Naive thymus-derived CD8-positive, alpha-beta T cell (primary cell): Measurements from ENCODE around the gene RBM8A. TPM values are rescaled to one million over a fixed set of nuclear protein-coding genes. Genes with fewer than 3 reads are reported as not detected.
"Not testable (repeated sequence)": the region's sequence is repeated elsewhere in the genome, so short reads cannot be mapped to it uniquely, and the experiment has no call there.

Experiments
- ATAC-seq, 2 donors: fragments of 150-1000 bp; cut with Tn5 transposase in 1 of 2; sonication (Bioruptor Pico), chemical (Tn5 transposase) in 1 of 2; 1 replicate in 1 of 2; 2 replicates in 1 of 2; pipeline ENCODE4 v1.10.0; 2021; ENCODE audit warnings: mild to moderate bottlenecking in 2 of 2, moderate library complexity in 2 of 2
- POLR2A ChIA-PET: fragments of 350-600 bp; sonication (Branson Sonifier 250); formaldehyde crosslinking; loops from one replicate; lab custom pipeline; 2021; ENCODE audit warnings: antibody characterized with exemption; lab: Charles Lee
- DNase-seq, 10 donors: peaks; one replicate each; pipeline versions ENCODE4 v3.0.0 to v3.0.0-alpha.2; 2020 to 2022
- H3K27ac Mint-ChIP-seq, 10 donors: one replicate each; pipeline ENCODE4 v1.8.0; 2020 to 2022; ENCODE audit warnings: mild to moderate bottlenecking in 10 of 10, mixed read lengths in 10 of 10, moderate library complexity in 4 of 10, inconsistent platforms in 1 of 10
- H3K27me3 Mint-ChIP-seq, 5 donors: one replicate each; pipeline ENCODE4 v1.8.0; 2021 to 2022; ENCODE audit warnings: mixed read lengths in 5 of 5
- H3K36me3 Mint-ChIP-seq, 3 donors: one replicate each; pipeline ENCODE4 v1.8.0; 2020 to 2022; ENCODE audit warnings: mixed read lengths in 3 of 3, mild to moderate bottlenecking in 2 of 3, inconsistent platforms in 1 of 3
- H3K4me1 Mint-ChIP-seq, 4 donors: one replicate each; pipeline ENCODE4 v1.8.0; 2021 to 2022; ENCODE audit warnings: mixed read lengths in 4 of 4
- H3K4me3 Mint-ChIP-seq, 10 donors: one replicate each; pipeline ENCODE4 v1.8.0; 2020 to 2022; ENCODE audit warnings: mild to moderate bottlenecking in 10 of 10, mixed read lengths in 10 of 10, moderate library complexity in 6 of 10, inconsistent platforms in 1 of 10
- H3K9me3 Mint-ChIP-seq, 9 donors: one replicate each; pipeline ENCODE4 v1.8.0; 2020 to 2022; ENCODE audit warnings: mixed read lengths in 9 of 9, mild to moderate bottlenecking in 3 of 9, inconsistent platforms in 1 of 9, moderate library complexity in 1 of 9
- polyA plus RNA-seq, 3 donors: library from polyadenylated mRNA; unstranded; fragments of 300-500 nt; fragmentation: Illumina TruSeq; gene quantifications; one replicate each; pipeline ENCODE4 v1.2.3, GENCODE V29; 2021
- total RNA-seq, 8 experiments: library from RNA in 2 of 8; stranded (reverse) in 2 of 8; gene quantifications; one replicate each; pipeline ENCODE4 v1.2.3 and lab custom pipeline; 2021 to 2026

The RBM8A gene
- total and polyA plus RNA-seq, 5 experiments from 2014 or later, result 127 to 191 (median 138) TPM

GRCh38 chr1:145936247-145936646 is 9.0 kb upstream of the RBM8A start:
- peaks cover 4 to 24% (median 18%) of the 10 kb centered on the region in 4 donors for H3K4me1 Mint-ChIP-seq
- peaks cover 3 to 69% (median 10%) of the 10 kb centered on the region in 3 donors for H3K36me3 Mint-ChIP-seq

GRCh38 chr1:145935708-145936107 is 8.4 kb upstream of the RBM8A start:
- peaks cover 4 to 24% (median 21%) of the 10 kb centered on the region in 4 donors for H3K4me1 Mint-ChIP-seq
- DNase-seq (no peak), ATAC-seq (no peak)
- peak overlapping the region in 6 of 10 donors; percentile 3 to 89 (median 46) for H3K27ac Mint-ChIP-seq
- no peaks in the 10 kb centered on the region for H3K27me3 Mint-ChIP-seq
- no peaks in the 10 kb centered on the region for H3K9me3 Mint-ChIP-seq
- H3K36me3 Mint-ChIP-seq, result peaks cover 3 to 68% (median 10%) of the 10 kb centered on the region in 3 donors
- no peak overlapping the region for H3K4me3 Mint-ChIP-seq
- POLR2A ChIA-PET, result interaction anchor here (1.1 to 1.5 kb wide), 4 partner anchors 8 to 28 kb away, joined by 3 to 7 read pairs (median 5); partner anchors contain the start of genes LIX1L and RBM8A

More at GRCh38 chr1:145936247-145936646, 9.0 kb upstream of the RBM8A start:
- H3K9me3 Mint-ChIP-seq, result no peaks in the 10 kb centered on the region
- peak overlapping the region in 2 of 10 donors; percentile 28 to 61 for H3K27ac Mint-ChIP-seq
- H3K4me3 Mint-ChIP-seq, result no peak overlapping the region
- no peak for ATAC-seq
- no peaks in the 10 kb centered on the region for H3K27me3 Mint-ChIP-seq
- DNase-seq, result no peak
- POLR2A ChIA-PET, result interaction anchor here (1.1 to 1.5 kb wide), 5 partner anchors 8 to 27 kb away, joined by 3 to 7 read pairs (median 4); partner anchors contain the start of genes LIX1L, PEX11B and RBM8A

DNA sequence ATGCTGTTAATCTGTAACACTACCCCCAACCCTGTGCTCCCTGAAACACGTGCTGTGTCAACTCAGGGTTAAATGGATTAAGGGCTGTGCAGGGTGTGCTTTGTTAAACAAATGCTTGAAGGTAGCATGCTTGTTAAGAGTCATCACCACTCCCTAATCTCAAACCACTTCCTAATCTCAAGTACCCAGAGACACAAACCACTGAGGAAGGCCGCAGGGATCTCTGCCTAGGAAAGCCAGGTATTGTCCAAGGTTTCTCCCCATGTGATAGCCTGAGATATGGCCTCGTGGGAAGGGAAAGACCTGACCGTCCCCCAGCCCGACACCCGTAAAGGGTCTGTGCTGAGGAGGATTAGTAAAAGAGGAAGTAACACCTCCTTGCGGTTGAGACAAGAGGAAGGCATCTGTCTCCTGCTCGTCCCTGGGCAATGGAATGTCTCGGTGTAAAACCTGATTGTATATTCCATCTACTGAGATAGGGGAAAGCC is 5.3 kb upstream of the RBM8A start:
- H3K9me3 Mint-ChIP-seq, H3K27me3 Mint-ChIP-seq, ATAC-seq: not testable (repeated sequence)
- POLR2A ChIA-PET, result interaction anchor here (0.6 to 2.6 kb wide), 6 partner anchors 13 to 57 kb away, joined by 4 to 13 read pairs (median 5); partner anchors contain the start of genes ANKRD34A, LIX1L, PEX11B and POLR3GL
- Mint-ChIP-seq H3K4me1 (peaks cover 7 to 30% (median 30%) of the 10 kb centered on the region in 4 donors), H3K36me3 (peaks cover 3 to 43% (median 10%) of the 10 kb centered on the region in 3 donors), H3K4me3 (peak overlapping the region; percentile 19 to 80 (median 67)), H3K27ac (peak overlapping the region; percentile 71 to 95 (median 93))
- DNase-seq, result peak in 3 of 10 donors; percentile 29 to 48 (median 29)

DNA sequence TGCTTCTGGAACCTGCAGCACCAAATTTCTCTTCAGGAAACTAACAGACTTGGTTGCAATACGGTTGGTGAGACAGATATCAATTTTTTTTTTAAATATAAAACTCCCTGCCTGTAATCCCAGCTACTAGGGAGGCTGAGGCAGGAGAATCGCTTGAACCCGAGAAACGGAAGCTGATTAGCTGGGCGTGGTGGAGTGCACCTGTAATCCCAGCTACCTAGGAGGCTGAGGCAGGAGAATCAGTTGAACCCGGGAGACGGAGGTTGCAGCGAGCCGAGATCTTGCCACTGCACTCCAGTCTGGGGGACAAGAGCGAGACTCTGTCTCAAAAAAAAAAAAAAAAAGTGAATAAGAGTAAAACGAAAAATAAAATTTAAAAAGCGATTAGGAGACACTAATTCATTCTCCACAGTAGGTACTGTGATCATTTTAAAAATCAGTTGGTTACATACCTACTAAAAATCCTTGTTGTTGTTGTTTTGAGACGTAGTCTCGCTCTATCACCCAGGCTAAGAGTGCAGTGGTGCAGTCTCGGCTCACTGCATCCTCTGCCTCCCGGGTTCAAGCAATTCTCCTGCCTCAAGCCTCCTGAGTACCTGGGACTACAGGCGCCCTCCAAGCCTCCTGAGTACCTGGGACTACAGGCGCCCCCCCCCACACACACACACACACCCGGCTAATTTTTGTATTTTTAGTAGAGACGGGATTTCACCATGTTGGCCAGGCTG is 796 bp upstream of the RBM8A start:
- Mint-ChIP-seq H3K4me3 (peak overlapping the region in 6 of 10 donors; percentile 38 to 87 (median 66)), H3K27ac (peak overlapping the region in 2 of 10 donors; percentile 91 to 94), H3K27me3 (no peaks in the 10 kb centered on the region), H3K4me1 (peaks cover 7 to 26% (median 24%) of the 10 kb centered on the region in 4 donors), H3K9me3 (no peaks in the 10 kb centered on the region), H3K36me3 (peaks cover 0 to 9% (median 5%) of the 10 kb centered on the region in 3 donors)
- POLR2A ChIA-PET, result interaction anchor here (0.7 to 3.9 kb wide), 34 partner anchors 8 to 124 kb away, joined by 3 to 288 read pairs (median 7); partner anchors contain the start of genes ANKRD34A, ITGA10, LIX1L and NUDT17
- DNase-seq (no peak), ATAC-seq (no peak)

DNA sequence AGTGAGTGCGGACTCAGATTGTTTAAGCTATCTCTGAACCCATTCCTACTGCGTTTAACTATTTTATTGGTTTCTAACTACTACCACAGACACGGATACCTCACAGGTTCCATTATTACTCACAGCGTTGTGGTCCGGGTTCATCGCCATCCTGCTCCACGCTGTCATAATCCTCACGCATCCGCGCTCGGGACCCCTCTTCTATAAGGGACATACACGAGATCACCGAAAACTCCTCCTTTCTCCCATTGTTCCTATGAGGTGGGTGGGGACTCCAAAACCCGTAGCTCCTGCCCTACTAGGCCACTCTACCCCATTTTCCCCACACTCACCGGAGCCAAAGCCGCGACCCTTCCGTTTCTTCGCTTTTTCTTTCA is 610 bp downstream of the RBM8A start:
- Mint-ChIP-seq H3K27me3 (no peaks in the 10 kb centered on the region), H3K4me3 (no peak overlapping the region), H3K36me3 (peaks cover 0 to 19% (median 5%) of the 10 kb centered on the region in 3 donors), H3K27ac (no peak overlapping the region), H3K4me1 (peaks cover 7 to 14% (median 11%) of the 10 kb centered on the region in 4 donors), H3K9me3 (no peaks in the 10 kb centered on the region)
- DNase-seq (no peak), ATAC-seq (no peak)
- POLR2A ChIA-PET, result interaction anchor here (0.6 to 3.9 kb wide), 19 partner anchors 8 to 109 kb away, joined by 3 to 288 read pairs (median 8); partner anchors contain the start of genes ANKRD34A, ITGA10, LIX1L and PEX11B

DNA sequence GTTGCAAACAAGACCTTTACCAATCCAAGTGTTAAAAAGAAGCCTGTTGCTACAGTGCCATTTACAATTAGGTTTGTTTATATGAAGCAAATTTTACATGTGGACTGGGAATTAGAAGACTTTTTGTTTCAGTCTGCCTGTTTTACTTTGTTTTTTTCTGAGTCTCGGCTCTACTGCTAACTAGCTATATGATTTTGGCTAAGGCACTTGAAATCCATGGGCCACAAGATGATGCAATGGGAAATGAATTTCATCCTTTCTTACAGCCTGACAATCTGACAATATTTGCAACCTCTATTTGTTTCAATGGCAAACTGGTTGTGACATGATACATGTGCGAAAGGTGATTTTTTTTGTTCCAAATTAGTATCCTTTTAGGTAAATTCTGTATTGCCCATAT is 5.0 kb downstream of the RBM8A start:
- POLR2A ChIA-PET, result interaction anchor here (1.0 to 6.7 kb wide), 3 partner anchors 8 to 64 kb away, joined by 4 to 117 read pairs (median 6); partner anchors contain the start of genes ANKRD34A, LIX1L, PIAS3 and POLR3GL
- ATAC-seq (no peak), DNase-seq (no peak)
- H3K4me1 Mint-ChIP-seq, result peaks cover 17 to 35% (median 32%) of the 10 kb centered on the region in 4 donors
- H3K4me3 Mint-ChIP-seq, result no peak overlapping the region
- no peaks in the 10 kb centered on the region for H3K9me3 Mint-ChIP-seq
- H3K27me3 Mint-ChIP-seq, result no peaks in the 10 kb centered on the region
- peak overlapping the region in 1 of 10 donors; percentile 18 for H3K27ac Mint-ChIP-seq
- peaks cover 0 to 22% (median 5%) of the 10 kb centered on the region in 3 donors for H3K36me3 Mint-ChIP-seq

GRCh38 chr1:145920297-145920696 is 7.0 kb downstream of the RBM8A start:
- Mint-ChIP-seq H3K36me3 (peaks cover 0 to 38% (median 3%) of the 10 kb centered on the region in 3 donors), H3K4me1 (peaks cover 21 to 48% (median 44%) of the 10 kb centered on the region in 4 donors), H3K4me3 (peak overlapping the region; percentile 72 to 94 (median 90)), H3K27ac (peak overlapping the region in 8 of 10 donors; percentile 52 to 96 (median 83))
- not testable (repeated sequence) for H3K27me3 Mint-ChIP-seq, H3K9me3 Mint-ChIP-seq, ATAC-seq, DNase-seq
- POLR2A ChIA-PET, result interaction anchor here (3.1 to 6.7 kb wide), 2 partner anchors 40 to 61 kb away, joined by 34 to 117 read pairs; partner anchors contain the start of genes ANKRD34A, LIX1L, PIAS3 and POLR3GL

DNA sequence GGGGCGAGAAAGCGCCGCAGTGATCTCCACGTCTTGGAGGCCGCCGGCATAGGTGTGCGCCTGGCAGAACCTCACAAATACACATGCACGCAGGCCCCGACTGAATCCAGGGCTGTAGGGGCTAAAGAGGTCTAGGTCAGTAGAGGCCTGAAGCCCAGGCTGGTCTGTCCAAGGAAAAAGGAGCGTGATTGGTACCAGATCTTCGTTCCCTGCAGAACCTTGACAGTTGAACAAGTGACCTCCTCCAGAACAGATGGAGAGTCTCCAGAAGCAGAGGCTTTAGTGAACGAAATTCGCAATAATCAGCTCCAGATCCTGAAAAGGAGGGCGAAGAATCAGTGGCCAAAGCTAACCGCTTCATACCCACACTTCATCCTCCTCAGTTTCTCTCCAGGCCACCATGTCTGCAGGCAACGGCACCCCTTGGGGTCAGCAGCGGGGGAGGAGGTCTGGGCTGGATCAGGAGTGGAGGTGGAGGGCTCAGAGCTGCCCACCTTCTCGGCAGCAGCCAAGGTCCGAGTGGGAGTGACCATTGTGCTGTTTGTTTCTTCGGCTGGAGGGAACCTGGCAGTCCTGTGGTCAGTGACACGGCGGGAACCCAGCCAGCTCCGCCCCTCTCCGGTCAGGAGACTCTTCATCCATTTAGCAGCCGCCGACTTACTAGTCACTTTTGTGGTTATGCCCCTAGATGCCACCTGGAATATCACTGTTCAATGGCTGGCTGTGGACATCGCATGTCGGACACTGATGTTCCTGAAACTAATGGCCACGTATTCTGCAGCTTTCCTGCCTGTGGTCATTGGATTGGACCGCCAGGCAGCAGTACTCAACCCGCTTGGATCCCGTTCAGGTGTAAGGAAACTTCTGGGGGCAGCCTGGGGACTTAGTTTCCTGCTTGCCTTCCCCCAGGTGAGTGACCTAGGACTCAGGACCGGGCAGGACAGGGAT is 8.0 kb downstream of the RBM8A start:
- Mint-ChIP-seq H3K9me3 (no peaks in the 10 kb centered on the region), H3K27me3 (no peaks in the 10 kb centered on the region), H3K36me3 (peaks cover 0 to 45% (median 3%) of the 10 kb centered on the region in 3 donors), H3K4me1 (peaks cover 25 to 52% (median 48%) of the 10 kb centered on the region in 4 donors), H3K27ac (peak overlapping the region; percentile 91 to 97 (median 96)), H3K4me3 (peak overlapping the region; percentile 87 to 94 (median 92))
- ATAC-seq (peak; percentile 9 to 24), DNase-seq (peak in 1 of 10 donors; percentile 14)
- POLR2A ChIA-PET, result interaction anchor here (0.6 to 6.7 kb wide), 16 partner anchors 8 to 118 kb away, joined by 3 to 117 read pairs (median 6); partner anchors contain the start of genes ANKRD34A, ANKRD35, LIX1L and PIAS3

DNA sequence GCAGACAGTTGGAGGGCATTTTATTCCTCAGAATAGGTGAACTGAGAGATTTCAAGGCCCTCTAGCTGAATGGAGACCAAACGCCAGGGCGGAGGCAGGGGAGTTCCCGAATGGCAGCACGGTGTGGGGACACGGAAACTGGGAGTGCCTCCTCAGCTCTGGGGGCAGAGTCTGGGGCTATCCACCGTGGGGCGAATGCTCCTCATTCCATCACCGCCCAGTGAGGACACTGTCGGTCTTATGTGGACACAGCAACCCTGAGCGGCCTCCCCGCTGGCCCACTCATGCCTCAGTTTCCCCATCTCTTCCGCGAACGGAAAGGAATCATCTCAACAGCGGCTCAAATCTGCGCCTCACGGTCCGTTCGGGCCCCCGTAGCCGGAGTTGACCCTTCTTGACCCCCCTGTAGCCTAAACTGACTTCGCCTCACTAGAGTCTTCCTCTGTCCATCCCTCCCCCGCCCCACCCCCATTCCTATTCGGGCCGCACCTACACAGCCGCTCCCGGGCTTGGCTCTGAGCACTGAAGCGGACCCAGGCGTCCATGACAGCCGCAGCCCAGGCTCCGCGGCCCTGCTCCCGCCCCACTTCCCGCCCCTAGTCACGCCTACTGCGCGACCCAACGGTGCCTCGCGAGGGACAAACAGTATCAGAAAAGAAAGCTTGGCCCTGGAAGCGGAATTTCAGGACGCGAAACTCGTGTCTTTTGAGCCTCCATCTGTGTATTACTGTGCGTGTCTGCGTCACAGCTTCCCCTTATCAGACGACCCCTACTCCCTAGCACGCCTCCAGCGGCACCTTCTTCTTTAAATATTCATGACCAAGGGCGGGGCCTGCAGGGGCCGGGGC is 8.9 kb downstream of the RBM8A start, which contains the start of gene PEX11B:
TSS of gene PEX11B (minus strand) at position 574 of the 848 bp plus-strand sequence. CDS start at position 545, 29 bp downstream.
- POLR2A ChIA-PET, result interaction anchor here (0.6 to 6.7 kb wide), 18 partner anchors 9 to 119 kb away, joined by 3 to 117 read pairs (median 5); partner anchors contain the start of genes ANKRD34A, ANKRD35, LIX1L and NUDT17
- ATAC-seq, result peak; percentile 91 to 92
- Mint-ChIP-seq H3K27ac (peak within 1 kb of the TSS; percentile 91 to 97 (median 96)), H3K27me3 (no peaks in the 10 kb centered on the region), H3K9me3 (no peaks in the 10 kb centered on the region), H3K4me1 (peaks cover 29 to 59% (median 52%) of the 10 kb centered on the region in 4 donors), H3K4me3 (peak within 1 kb of the TSS; percentile 87 to 94 (median 92)), H3K36me3 (peaks cover 0 to 53% (median 3%) of the 10 kb centered on the region in 3 donors)
- DNase-seq, result peak; percentile 86 to 96 (median 91)

- no peak for DNase-seq
- Mint-ChIP-seq H3K9me3 (no peaks in the 10 kb centered on the region), H3K4me3 (peak overlapping the region; percentile 87 to 94 (median 92)), H3K36me3 (peaks cover 0 to 53% (median 3%) of the 10 kb centered on the region in 3 donors), H3K27me3 (no peaks in the 10 kb centered on the region), H3K27ac (peak overlapping the region; percentile 91 to 97 (median 96)), H3K4me1 (peaks cover 29 to 60% (median 53%) of the 10 kb centered on the region in 4 donors)
- ATAC-seq, result no peak
- POLR2A ChIA-PET, result interaction anchor here (0.6 to 6.7 kb wide), 8 partner anchors 10 to 120 kb away, joined by 3 to 117 read pairs (median 8); partner anchors contain the start of genes ANKRD34A, LIX1L, NUDT17 and PIAS3
These were observed 9.7 kb downstream of the RBM8A start for GRCh38 chr1:145917595-145917994.
